HG03565 (cell line): ENCODE results near the gene PRAMEF2.
"Not testable (repeated sequence)": the region's sequence is repeated elsewhere in the genome, so short reads cannot be mapped to it uniquely, and the experiment has no call there.

Source experiments
- ATAC-seq: cut with Tn5 transposase; IDR thresholded peaks from one replicate; pipeline ENCODE4 v1.9.1; 2021; ENCODE audit warnings: mild to moderate bottlenecking, moderate library complexity; ENCODE audit not compliant: unreplicated experiment

Gene PRAMEF2

GRCh38 chr1:12856786-12857185 lies at the start of gene PRAMEF2:
Gene PRAMEF2 (plus strand): TSS chr1:12857086. CDS start chr1:12859010, 1,924 bp downstream.
- ATAC-seq: not testable (repeated sequence)

- no peak for ATAC-seq
These were observed 47.0 kb upstream of the PRAMEF2 start for GRCh38 chr1:12809933-12810332.

- ATAC-seq: no peak
These were observed 46.0 kb upstream of the PRAMEF2 start for GRCh38 chr1:12810691-12811408.

- no peak for ATAC-seq
These were observed 45.5 kb upstream of the PRAMEF2 start for GRCh38 chr1:12811409-12811784.

GRCh38 chr1:12819061-12819460 lies 37.8 kb upstream of the PRAMEF2 start:
- ATAC-seq: not testable (repeated sequence)

- ATAC-seq: not testable (repeated sequence)
These were observed 25.6 kb upstream of the PRAMEF2 start, which contains the start of gene PRAMEF11 for GRCh38 chr1:12831310-12831709. Gene PRAMEF11 (minus strand): TSS chr1:12831410. CDS start chr1:12828789, 2,621 bp downstream.

GRCh38 chr1:12833251-12833650 lies 23.6 kb upstream of the PRAMEF2 start:
- not testable (repeated sequence) for ATAC-seq

- not testable (repeated sequence) for ATAC-seq
These were observed 8.3 kb upstream of the PRAMEF2 start, which contains the start of gene HNRNPCL1 for GRCh38 chr1:12848620-12849019. Gene HNRNPCL1 (minus strand): TSS chr1:12848720. CDS start chr1:12848289, 431 bp downstream.

GRCh38 chr1:12851779-12852178 lies 5.1 kb upstream of the PRAMEF2 start:
- no peak for ATAC-seq

- ATAC-seq: not testable (repeated sequence)
These were observed 6.4 kb downstream of the PRAMEF2 start for GRCh38 chr1:12863131-12863880.

GRCh38 chr1:12878453-12878852 lies 21.6 kb downstream of the PRAMEF2 start:
- ATAC-seq: not testable (repeated sequence)

GRCh38 chr1:12886101-12886500 lies 29.2 kb downstream of the PRAMEF2 start, which contains the start of gene PRAMEF4:
Gene PRAMEF4 (minus strand): TSS chr1:12886201. CDS start chr1:12883394, 2,807 bp downstream.
- not testable (repeated sequence) for ATAC-seq

GRCh38 chr1:12898170-12898569 lies 41.3 kb downstream of the PRAMEF2 start, which contains the start of gene PRAMEF10:
Gene PRAMEF10 (minus strand): TSS chr1:12898270. CDS start chr1:12895847, 2,423 bp downstream.
- ATAC-seq: not testable (repeated sequence)

GRCh38 chr1:12899186-12899585 lies 42.3 kb downstream of the PRAMEF2 start:
- ATAC-seq: not testable (repeated sequence)

- not testable (repeated sequence) for ATAC-seq
These were observed 47.1 kb downstream of the PRAMEF2 start for GRCh38 chr1:12903793-12904572.
